GM12878 (cell line): ENCODE results near the gene DMRTB1.

Experiments
- MXI1 ChIP-seq: fragments of 150-350 bp; IDR thresholded peaks from 2 replicates; pipeline ENCODE4 v1.6.1; 2011; ENCODE audit warnings: low read depth, mild to moderate bottlenecking, inconsistent platforms, low read length, improper control_type of control experiment
- POLR2AphosphoS5 ChIP-seq: IDR thresholded peaks from 2 replicates; pipeline ENCODE4 v1.6.1; 2011; ENCODE audit warnings: mild to moderate bottlenecking, low read length, inconsistent platforms

DNA sequence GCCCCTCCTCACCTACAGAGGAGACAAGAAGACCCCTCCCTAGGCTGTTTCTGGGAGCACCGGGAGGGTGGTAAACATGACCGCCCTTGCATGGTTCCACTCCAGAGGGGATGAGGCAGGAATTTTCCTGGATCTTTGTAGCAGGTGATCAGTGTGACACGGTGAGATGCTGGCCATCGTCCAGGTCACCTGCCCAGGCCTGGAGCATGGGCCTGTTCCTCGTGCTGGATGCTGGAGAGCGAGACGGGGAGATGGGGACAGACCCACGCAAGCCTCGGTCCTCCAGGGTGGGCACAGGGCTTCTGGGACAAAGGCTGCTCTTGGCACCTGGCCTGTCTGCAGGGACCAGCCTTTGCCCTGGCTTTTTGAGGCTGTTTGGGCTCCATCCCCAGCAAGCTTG, 46.2 kb downstream of the DMRTB1 start:
- no peak for TF ChIP-seq POLR2AphosphoS5
- TF ChIP-seq MXI1: no peak
